Ureter (tissue), 1 donor: Measurements from ENCODE around the gene AP5Z1. TPM values are rescaled to one million over a fixed set of nuclear protein-coding genes. Genes with fewer than 3 reads are reported as not detected.

Experiments
- DNase-seq: peaks from one replicate; pipeline ENCODE4 v3.0.0-alpha.2; 2020; ENCODE audit warnings: low spot score
- total RNA-seq: library from RNA; stranded (reverse); gene quantifications from one replicate; pipeline ENCODE4 v1.2.4, GENCODE V29; 2023
- donor health status: DM: yes; HTN: yes; CAD: no.

AP5Z1 gene
- total RNA-seq, 1 donor from 2014 or later = 39.1 TPM

DNA sequence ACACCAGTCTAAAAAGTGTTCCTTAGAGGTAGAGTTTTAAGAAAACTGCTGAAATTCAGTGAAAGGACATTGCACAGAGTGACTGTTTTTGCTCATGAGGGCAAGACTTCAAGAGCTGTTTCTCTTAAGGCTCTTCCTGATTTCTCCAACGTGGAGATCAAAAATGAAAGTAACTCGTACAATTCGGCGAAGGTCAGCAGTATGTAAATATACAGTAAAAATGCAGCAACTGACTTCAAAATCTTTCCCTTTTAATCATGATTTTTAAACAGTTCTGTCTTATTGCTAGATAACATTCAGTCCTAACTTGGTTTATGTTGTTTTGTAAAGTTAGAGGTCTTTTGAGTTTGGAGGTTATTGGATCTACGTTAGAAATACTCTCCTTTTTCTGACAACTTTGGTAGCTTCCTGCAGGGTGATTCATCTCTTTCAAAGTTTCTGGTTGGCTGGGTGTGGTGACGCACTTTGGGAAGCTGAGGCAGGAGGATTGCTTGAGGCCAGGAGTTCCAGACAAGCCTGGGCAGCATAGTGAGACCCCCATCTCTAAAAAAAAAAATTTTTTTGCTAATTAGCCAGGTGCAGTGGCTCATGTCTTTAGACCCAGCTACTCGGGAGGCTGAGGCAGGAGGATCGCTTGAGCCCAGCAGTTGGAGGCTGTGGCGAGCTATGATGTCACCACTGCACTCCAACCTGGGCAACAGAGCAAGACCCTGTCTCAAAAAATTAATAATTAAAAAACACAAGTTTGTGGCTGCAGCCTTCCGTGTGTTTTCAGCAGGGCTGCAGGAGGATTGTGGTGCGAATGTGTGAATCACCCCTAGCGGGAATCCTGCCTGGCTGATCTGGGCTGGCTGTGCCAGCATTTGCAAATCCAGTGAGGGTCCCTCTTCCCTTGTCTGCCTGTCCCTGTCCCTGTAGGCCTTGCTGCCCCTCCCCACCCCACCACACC lies 29.2 kb upstream of the AP5Z1 start:
- DNase-seq = no peak

DNA sequence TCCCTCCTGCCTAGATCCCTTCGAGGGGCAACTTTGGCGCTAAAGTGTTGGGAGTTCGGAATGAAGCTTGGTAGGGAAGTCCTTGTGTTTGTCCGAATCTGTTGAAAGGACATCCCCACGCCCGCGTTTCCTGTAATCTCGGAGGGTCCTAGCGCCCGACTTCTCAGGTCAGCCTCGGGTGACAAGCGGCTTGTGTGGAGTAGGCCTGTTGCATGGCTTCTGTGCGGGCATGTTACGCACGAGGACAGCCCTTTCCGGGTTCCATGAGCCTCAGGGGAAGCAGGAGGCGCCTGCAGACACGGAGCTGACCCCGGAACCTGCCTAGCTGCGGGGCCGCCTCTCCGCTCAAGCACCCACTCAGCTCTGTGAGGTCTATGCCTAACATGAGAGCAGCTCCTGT lies 28.4 kb upstream of the AP5Z1 start:
- DNase-seq = no peak

- DNase-seq = no peak
Observed at GRCh38 chr7:4747746-4748145, 27.7 kb upstream of the AP5Z1 start.

GRCh38 chr7:4748231-4748681 lies 27.2 kb upstream of the AP5Z1 start:
- no peak for DNase-seq

DNA sequence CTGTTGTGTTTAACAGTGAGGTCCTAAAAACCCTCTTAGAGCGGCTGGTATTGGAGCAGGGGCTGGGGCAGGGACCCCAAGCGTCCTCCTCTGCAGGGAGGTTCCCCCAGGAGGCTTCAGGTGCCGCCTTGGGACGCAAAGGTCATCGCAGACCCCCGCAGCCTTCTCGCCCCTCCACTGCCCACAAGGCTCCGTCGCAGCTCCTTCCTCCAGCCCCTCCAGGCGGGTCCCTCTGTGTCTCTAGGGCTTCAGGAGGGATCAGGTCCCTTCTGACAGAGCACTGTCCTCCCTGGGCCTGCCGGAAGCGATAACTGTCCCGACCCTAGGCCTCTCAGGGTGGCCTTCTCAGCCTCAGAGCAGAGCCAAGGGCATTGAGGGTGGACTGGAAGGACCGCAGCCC lies 26.1 kb upstream of the AP5Z1 start:
- DNase-seq = no peak

DNA sequence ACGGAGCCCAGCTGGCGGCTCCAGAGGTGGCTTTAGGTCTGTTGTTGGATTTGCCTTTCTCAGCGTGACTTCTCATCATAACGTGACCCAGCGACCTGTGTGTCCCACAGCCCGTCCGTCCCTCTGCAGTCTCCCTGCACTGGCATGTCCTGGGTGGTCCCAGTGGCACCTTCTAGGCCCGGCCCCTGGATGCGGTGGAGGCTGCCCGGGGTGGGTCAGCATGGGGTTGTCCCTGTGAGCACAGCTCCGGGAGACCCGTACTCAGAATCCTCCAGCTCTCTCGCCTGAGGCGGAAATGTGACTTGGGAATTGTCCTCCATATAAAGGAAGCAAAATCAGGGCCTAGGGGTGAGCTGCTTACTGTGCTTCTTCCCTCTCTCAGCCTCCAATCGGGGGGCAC lies 25.6 kb upstream of the AP5Z1 start:
- DNase-seq = no peak

DNA sequence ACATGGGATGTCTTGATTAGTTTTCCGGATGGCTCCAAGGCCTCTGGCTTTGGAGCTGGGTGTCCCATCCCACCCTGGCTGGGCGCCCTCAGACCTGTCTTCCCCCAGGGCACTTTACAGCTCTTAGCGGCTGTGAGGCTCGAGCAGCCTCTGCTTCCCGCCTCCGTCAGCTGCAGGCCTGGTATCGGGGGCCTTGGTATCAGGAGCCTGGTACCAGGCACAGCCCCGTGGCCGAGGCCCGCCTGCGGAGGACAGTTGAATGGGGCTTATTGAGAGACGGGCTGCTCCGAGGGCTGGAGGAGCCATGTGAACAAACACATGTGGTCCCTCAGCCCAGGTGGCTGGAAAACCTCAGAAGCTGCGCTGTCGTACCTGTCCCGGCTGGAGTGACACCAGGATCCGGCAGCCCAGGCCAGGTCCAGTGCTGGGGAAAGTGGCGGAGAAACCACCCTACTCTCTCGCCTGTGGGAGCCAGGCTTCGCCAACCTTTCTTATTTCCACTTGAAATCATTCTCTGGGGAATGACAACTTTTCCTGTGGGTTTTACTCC lies 23.9 kb upstream of the AP5Z1 start:
- no peak for DNase-seq

DNA sequence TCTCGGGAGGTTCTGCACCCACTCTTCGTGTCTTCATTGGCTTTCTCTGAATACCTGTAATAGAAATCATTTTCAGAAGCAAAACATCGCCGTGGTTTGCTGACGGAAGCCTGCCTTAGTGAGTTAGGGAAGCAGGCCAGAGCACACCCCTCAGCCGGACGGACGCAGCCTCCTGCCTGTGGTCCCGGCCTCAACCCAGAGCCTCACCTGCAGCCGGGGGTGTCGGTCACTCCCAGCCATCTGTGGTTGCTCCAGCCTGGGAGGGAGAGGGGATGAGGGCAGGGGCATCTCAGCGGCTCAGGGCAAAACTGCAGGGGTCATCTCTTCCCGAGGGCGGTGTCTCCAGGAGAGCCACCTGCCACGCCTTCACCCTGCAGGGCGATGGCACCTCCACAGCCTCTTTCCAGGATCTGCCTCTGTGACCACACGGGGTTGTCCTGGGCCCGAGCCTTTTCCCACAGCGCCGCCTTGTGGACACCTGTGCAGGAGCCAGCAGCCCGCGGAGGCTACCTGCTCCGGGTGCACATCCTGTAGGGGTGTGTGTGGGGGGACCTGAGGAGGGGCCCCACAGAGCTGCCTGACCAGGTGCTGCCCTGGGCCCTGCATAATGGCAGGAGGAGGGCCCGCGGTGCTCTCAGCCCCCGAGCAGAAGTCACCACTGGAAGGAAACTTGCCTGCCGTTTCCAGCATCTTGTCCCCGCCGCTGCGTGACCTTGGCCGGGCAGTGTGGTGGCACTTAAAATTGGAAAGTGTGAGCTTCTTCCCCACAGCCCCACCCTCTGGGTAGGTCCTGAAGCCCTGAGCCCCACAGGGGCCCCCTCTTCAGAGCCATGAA lies 21.6 kb upstream of the AP5Z1 start:
- DNase-seq = peak; percentile 81

DNA sequence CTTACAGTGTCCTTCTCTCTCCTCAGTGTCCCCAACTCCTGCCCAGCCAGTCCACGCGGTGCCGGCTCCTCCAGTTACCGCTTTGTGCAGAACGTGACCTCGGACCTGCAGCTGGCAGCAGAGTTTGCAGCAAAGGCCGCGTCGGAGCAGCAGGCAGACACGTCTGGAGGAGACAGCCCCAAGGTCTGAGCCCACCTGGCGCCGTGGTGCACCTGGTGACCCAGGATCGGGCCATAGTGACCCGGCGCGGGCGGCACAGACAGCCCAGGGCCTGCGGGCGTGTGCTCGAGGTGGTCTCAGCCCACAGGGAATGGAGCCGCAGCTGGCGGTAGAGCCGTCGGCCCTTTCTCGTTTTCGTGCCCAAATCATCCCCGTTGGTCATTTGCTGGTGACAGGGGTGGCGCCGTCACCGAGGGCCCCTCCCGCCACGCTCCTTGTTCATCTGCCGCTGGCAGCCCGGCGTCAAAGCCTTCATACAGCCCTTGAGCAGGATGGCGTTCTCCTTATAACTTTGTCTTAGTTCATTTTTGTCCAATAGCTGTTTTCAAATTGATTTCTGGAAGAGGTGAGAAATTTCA lies 20.9 kb upstream of the AP5Z1 start:
- DNase-seq = no peak

DNA sequence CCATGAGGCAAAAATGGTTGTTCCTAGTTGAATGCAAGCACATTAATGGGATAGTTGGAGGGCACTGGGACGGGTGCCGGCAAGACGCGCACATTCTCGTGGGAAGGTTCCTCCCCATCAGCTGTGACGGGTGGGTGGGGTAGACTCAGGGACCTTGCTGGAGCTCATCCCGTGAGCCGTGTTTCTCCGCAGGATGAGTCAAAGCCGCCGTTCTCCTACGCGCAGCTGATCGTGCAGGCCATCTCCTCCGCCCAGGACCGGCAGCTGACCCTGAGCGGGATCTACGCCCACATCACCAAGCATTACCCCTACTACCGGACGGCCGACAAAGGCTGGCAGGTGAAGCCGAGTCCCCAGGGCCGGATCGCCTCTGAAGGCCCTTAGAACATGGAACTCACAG lies 20.4 kb upstream of the AP5Z1 start:
- no peak for DNase-seq

- DNase-seq = no peak
Observed at GRCh38 chr7:4758111-4758510, 17.3 kb upstream of the AP5Z1 start.

- DNase-seq = no peak
Observed at GRCh38 chr7:4758791-4759190, 16.6 kb upstream of the AP5Z1 start.

DNA sequence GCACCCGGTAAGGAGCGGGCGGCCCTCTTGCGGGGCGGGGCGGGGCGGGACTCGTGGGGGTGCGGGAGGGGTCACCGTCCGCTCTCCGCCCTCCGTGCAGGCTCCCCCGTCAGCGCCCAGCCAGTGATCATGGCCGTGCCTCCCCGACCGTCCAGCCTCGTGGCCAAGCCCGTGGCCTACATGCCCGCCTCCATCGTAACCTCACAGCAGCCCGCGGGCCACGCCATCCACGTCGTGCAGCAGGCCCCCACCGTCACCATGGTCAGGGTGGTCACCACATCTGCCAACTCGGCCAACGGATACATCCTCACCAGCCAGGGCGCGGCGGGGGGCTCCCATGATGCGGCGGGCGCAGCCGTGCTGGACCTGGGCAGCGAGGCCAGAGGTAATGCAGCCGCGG lies 16.2 kb upstream of the AP5Z1 start:
- DNase-seq = no peak

DNA sequence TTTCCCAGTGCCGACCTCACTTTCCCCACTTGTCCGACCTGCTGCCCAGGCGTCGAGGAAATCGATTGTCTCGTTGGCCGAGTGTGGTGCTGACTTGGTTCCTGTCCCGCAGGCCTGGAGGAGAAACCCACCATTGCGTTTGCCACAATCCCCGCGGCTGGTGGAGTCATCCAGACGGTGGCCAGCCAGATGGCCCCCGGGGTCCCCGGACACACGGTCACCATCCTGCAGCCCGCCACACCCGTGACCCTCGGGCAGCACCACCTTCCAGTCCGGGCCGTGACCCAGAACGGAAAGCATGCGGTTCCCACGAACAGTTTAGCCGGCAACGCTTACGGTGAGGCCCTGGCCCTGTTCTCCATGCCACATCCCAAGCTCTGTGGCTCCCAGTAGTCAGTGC lies 14.5 kb upstream of the AP5Z1 start:
- no peak for DNase-seq

GRCh38 chr7:4762121-4763055 lies 13.0 kb upstream of the AP5Z1 start:
- DNase-seq = no peak

DNA sequence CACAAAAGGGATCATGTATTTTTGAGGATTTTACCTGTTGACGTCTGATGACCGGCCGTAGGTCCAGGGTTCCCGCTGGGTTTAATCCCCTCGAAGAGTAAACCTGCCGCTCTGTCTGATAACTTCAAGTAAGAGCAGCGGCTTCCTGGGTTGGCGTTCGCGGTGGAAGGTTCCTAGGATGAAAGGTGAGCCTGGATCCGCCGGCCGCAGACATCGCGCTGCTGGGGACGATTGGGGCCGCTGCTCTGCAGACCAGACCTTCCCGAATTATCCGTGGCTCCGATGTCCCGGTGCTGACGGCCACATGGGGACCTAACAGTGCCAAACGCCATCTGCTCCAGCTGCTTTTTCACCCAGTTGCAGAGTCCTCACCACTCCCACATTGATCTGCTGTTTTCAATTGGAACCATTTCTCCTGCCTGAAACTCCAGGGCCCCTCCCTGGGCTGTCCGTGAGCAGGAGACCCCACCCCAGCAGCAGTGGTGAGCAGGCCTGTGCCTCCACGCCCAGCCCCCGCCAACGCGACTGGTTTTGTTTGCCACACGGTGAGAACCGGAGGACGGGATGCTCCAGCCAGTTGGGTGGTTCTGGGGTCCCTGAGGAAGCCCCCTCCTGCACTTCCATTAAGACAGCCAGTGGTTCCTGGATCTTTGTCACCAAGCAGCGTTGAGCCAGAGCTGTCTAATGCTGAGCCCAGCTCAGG lies 12.2 kb upstream of the AP5Z1 start:
- DNase-seq = no peak

GRCh38 chr7:4763794-4764185 lies 11.6 kb upstream of the AP5Z1 start:
- DNase-seq = no peak

DNA sequence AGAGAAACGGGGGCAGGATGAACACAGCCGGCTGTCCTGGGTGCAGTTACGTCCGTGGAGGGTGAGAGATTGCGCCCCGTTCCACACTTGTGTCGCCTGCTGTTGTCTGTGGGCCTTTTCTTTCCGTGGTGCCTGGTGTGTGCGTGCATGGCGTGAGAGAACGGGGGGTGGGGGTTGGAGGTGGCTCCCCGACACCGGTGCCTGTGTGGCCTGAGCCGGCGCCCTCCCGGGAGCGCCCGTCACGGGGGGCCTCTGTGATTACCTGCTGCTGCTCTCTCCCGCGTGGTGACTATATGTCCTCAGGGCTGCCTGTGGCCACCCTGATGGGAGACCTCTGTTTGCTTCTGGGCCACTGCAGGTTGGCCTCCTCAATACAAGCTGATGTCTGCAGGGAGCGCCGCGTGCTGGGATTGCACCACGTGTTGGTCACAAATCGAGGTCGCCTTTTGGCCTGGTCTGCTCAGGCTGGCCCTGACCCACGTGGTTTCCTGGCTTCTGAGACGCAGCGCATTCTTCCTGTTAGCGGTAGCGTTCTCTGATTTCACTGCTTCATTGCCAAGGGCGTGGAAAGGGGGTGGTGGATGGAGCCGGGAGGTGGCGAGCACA lies 10.9 kb upstream of the AP5Z1 start:
- no peak for DNase-seq

DNA sequence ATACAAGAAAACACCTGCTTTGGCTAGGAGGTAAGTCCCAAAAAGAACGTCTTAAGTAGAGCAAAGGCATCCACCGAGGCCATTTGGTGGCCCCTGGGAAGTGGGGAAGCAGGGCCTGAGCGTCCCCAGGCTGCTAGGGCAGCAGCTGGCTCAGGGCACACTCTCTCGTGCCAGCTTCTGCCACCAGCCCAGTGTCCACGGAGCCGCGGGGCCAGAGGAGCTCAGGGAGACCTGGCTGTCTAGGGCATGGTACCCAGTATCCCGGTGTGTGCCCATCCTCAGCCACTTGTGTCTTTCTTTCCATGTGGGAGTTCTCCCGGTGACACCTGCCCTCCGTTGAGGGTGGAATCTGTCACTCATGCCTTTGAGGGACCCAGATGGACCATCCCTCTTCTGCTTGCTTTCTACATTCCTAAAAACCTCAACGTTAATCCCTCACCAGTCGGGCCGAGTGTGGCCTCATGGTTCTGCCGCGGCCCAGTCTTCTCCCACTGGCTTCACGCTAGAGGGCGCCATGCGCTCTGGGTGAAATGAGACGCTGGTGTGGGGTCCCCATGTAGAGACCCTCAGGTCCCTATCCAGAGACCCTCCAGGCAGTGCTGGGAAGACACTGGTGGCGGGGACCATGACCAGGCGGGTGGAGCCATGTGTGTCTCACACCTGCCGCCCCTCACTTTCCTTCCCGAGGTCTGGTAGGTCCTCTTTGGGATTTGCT lies 9.5 kb upstream of the AP5Z1 start:
- no peak for DNase-seq
